Liver (tissue), 9 donors: ENCODE results near the gene GLP2R. TPM values are rescaled to one million over a fixed set of nuclear protein-coding genes. Genes with fewer than 3 reads are reported as not detected.

Source experiments
- DNase-seq: peaks from one replicate; pipeline ENCODE4 v3.0.0-alpha.2; 2017; ENCODE audit warnings: low spot score
- H3K27ac ChIP-seq, 2 donors: one replicate each; pipeline ENCODE4 v1.7.0; 2013; ENCODE audit warnings: inconsistent platforms in 2 of 2, low read length in 2 of 2, control low read depth in 1 of 2, low read depth in 1 of 2, mild to moderate bottlenecking in 1 of 2
- H3K27me3 ChIP-seq, 4 donors: one replicate each; pipeline versions ENCODE4 v1.6.1 to v1.7.0; 2013; ENCODE audit warnings: low read length in 3 of 4, inconsistent platforms in 1 of 4, mild to moderate bottlenecking in 1 of 4, moderate library complexity in 1 of 4; ENCODE audit not compliant: control insufficient read depth in 4 of 4, insufficient read depth in 4 of 4
- H3K36me3 ChIP-seq, 4 donors: one replicate each; pipeline versions ENCODE4 v1.6.1 to v1.7.0; 2013; ENCODE audit warnings: low read length in 3 of 4, mild to moderate bottlenecking in 3 of 4, low read depth in 1 of 4, moderate library complexity in 1 of 4; ENCODE audit not compliant: control insufficient read depth in 4 of 4, insufficient read depth in 3 of 4
- H3K4me1 ChIP-seq, 4 donors: one replicate each; pipeline versions ENCODE4 v1.6.1 to v1.7.0; 2013; ENCODE audit warnings: low read length in 3 of 4, mild to moderate bottlenecking in 3 of 4, moderate library complexity in 1 of 4; ENCODE audit not compliant: control insufficient read depth in 4 of 4, insufficient read depth in 4 of 4
- H3K4me3 ChIP-seq, 3 donors: one replicate each; pipeline versions ENCODE4 v1.6.1 to v1.7.0; 2013; ENCODE audit warnings: low read length in 3 of 3, control low read depth in 1 of 3, low read depth in 1 of 3, mild to moderate bottlenecking in 1 of 3
- H3K9ac ChIP-seq, 2 donors: one replicate each; pipeline ENCODE4 v1.7.0; 2013; ENCODE audit warnings: low read length in 2 of 2, mild to moderate bottlenecking in 2 of 2, moderate library complexity in 2 of 2, control low read depth in 1 of 2, low read depth in 1 of 2
- H3K9me3 ChIP-seq, 4 donors: one replicate each; pipeline versions ENCODE4 v1.6.1 to v1.7.0; 2013; ENCODE audit warnings: low read length in 3 of 4; ENCODE audit not compliant: control insufficient read depth in 4 of 4
- ATF3 ChIP-seq: IDR thresholded peaks from 2 replicates; pipeline ENCODE4 v1.6.1; 2016; ENCODE audit warnings: antibody characterized with exemption
- EGR1 ChIP-seq, 2 donors: IDR thresholded peaks; 2 replicates each; pipeline ENCODE4 v1.6.1; 2016 to 2018; ENCODE audit warnings: antibody characterized with exemption in 2 of 2, low read depth in 2 of 2
- FOXA1 ChIP-seq: IDR thresholded peaks from 2 replicates; pipeline ENCODE4 v1.6.1; 2016; ENCODE audit warnings: antibody characterized with exemption
- FOXA2 ChIP-seq: IDR thresholded peaks from 2 replicates; pipeline ENCODE4 v1.6.1; 2016; ENCODE audit warnings: antibody characterized with exemption
- GABPA ChIP-seq, 2 donors: IDR thresholded peaks in 1 of 2; conservative IDR thresholded peaks in 1 of 2; 2 replicates each; pipeline ENCODE4 v1.6.1; 2016; ENCODE audit warnings: antibody characterized with exemption in 2 of 2, mild to moderate bottlenecking in 1 of 2, moderate library complexity in 1 of 2
- HNF4A ChIP-seq, 2 donors: conservative IDR thresholded peaks; 2 replicates each; pipeline ENCODE4 v1.6.1; 2016; ENCODE audit warnings: antibody characterized with exemption in 2 of 2, mild to moderate bottlenecking in 2 of 2
- HNF4G ChIP-seq: IDR thresholded peaks from 2 replicates; pipeline ENCODE4 v1.6.1; 2016; ENCODE audit warnings: antibody characterized with exemption
- JUND ChIP-seq, 2 donors: IDR thresholded peaks; 2 replicates each; pipeline ENCODE4 v1.6.1; 2016; ENCODE audit warnings: antibody characterized with exemption in 2 of 2
- NR2F2 ChIP-seq: IDR thresholded peaks from 2 replicates; pipeline ENCODE4 v1.6.1; 2016; ENCODE audit warnings: antibody characterized with exemption
- RAD21 ChIP-seq, 2 donors: IDR thresholded peaks; 2 replicates each; pipeline ENCODE4 v1.6.1; 2016; ENCODE audit warnings: antibody characterized with exemption in 2 of 2, mild to moderate bottlenecking in 2 of 2
- REST ChIP-seq: IDR thresholded peaks from 2 replicates; pipeline ENCODE4 v1.6.1; 2016; ENCODE audit warnings: antibody characterized with exemption, mild to moderate bottlenecking
- SP1 ChIP-seq: IDR thresholded peaks from 2 replicates; pipeline ENCODE4 v1.6.1; 2018; ENCODE audit warnings: antibody characterized with exemption, mild to moderate bottlenecking
- TAF1 ChIP-seq: conservative IDR thresholded peaks from 2 replicates; pipeline ENCODE4 v1.6.1; 2016; ENCODE audit warnings: antibody characterized with exemption, mild to moderate bottlenecking
- YY1 ChIP-seq: IDR thresholded peaks from 2 replicates; pipeline ENCODE4 v1.6.1; 2016; ENCODE audit warnings: antibody characterized with exemption, mild to moderate bottlenecking
- WGBS: extraction: QIAGEN DNeasy Blood & Tissue Kit; methylation state at CpG from one replicate; pipeline ENCODE4 v1.1.7; 2013; 5-methylcytosine and 5-hydroxymethylcytosine counted together
- polyA plus RNA-seq, 2 donors: library from polyadenylated mRNA; stranded (reverse) in 1 of 2; unstranded in 1 of 2; fragments of 200-250 nt in 1 of 2; fragments of >200 nt in 1 of 2; fragmentation: Nextera tagmentation in 1 of 2; extraction: Ambion mirVana in 1 of 2; gene quantifications; one replicate each; pipeline versions ENCODE4 v1.2.1 to v1.2.3, GENCODE V29; 2013 to 2015
- total RNA-seq, 2 donors: library from RNA; depleted of rRNA; stranded (reverse); fragments of >200 nt; gene quantifications; one replicate each; pipeline ENCODE4 v1.2.3, GENCODE V29; 2014
- TF ChIP-seq, protein P1 (sequence below): IDR thresholded peaks from 2 replicates; pipeline ENCODE4 v1.6.1; 2016; ENCODE audit warnings: antibody characterized with exemption
- TF ChIP-seq, protein P2 (sequence below): fragments of 150-350 bp; IDR thresholded peaks from 2 replicates; pipeline ENCODE4 v1.5.1; 2017; ENCODE audit warnings: improper control_type of control experiment, low read depth, low read length; ENCODE audit not compliant: missing input control
- TF ChIP-seq, protein P3 (sequence below): IDR thresholded peaks from 2 replicates; pipeline ENCODE4 v1.6.1; 2016; ENCODE audit warnings: antibody characterized with exemption
- donor health status: healthy.
- donor health status: healthy.
- donor health status: healthy.
- donor health status: healthy.
- donor health status: healthy.

The GLP2R gene
- total and polyA plus RNA-seq, 4 donors: 0.39 to 1.4 (median 0.58) TPM

- Histone ChIP-seq H3K4me1 (no peaks in the 10 kb centered on the region), H3K9ac (no peak overlapping the region), H3K27me3 (no peaks in the 10 kb centered on the region), H3K4me3 (no peak overlapping the region), H3K36me3 (no peaks in the 10 kb centered on the region), H3K27ac (no peak overlapping the region), H3K9me3 (no peaks in the 10 kb centered on the region)
- WGBS: 72% methylated on average over 6 of the region's 6 CpGs
- TF ChIP-seq, protein P1, sequence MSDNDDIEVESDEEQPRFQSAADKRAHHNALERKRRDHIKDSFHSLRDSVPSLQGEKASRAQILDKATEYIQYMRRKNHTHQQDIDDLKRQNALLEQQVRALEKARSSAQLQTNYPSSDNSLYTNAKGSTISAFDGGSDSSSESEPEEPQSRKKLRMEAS: no peak
- TF ChIP-seq FOXA1 (no peak), TAF1 (no peak), RAD21 (IDR thresholded peaks at IDR 0.05) (no peak), FOXA2 (no peak), HNF4A (conservative IDR thresholded peaks at IDR 0.05) (no peak), HNF4G (no peak), YY1 (no peak), NR2F2 (no peak), EGR1 (IDR thresholded peaks at IDR 0.05; ENCODE audit: low read depth in 2 of 2) (no peak), REST (no peak), GABPA (IDR thresholded peaks at IDR 0.05 in 1 of 2, conservative IDR thresholded peaks at IDR 0.05 in 1 of 2) (no peak), JUND (IDR thresholded peaks at IDR 0.05) (no peak), SP1 (no peak)
- TF ChIP-seq, protein P2, sequence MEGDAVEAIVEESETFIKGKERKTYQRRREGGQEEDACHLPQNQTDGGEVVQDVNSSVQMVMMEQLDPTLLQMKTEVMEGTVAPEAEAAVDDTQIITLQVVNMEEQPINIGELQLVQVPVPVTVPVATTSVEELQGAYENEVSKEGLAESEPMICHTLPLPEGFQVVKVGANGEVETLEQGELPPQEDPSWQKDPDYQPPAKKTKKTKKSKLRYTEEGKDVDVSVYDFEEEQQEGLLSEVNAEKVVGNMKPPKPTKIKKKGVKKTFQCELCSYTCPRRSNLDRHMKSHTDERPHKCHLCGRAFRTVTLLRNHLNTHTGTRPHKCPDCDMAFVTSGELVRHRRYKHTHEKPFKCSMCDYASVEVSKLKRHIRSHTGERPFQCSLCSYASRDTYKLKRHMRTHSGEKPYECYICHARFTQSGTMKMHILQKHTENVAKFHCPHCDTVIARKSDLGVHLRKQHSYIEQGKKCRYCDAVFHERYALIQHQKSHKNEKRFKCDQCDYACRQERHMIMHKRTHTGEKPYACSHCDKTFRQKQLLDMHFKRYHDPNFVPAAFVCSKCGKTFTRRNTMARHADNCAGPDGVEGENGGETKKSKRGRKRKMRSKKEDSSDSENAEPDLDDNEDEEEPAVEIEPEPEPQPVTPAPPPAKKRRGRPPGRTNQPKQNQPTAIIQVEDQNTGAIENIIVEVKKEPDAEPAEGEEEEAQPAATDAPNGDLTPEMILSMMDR: no peak
- TF ChIP-seq, protein P3, sequence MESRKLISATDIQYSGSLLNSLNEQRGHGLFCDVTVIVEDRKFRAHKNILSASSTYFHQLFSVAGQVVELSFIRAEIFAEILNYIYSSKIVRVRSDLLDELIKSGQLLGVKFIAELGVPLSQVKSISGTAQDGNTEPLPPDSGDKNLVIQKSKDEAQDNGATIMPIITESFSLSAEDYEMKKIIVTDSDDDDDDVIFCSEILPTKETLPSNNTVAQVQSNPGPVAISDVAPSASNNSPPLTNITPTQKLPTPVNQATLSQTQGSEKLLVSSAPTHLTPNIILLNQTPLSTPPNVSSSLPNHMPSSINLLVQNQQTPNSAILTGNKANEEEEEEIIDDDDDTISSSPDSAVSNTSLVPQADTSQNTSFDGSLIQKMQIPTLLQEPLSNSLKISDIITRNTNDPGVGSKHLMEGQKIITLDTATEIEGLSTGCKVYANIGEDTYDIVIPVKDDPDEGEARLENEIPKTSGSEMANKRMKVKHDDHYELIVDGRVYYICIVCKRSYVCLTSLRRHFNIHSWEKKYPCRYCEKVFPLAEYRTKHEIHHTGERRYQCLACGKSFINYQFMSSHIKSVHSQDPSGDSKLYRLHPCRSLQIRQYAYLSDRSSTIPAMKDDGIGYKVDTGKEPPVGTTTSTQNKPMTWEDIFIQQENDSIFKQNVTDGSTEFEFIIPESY: no peak
- no peak for DNase-seq
These were observed 47.1 kb downstream of the GLP2R start for GRCh38 chr17:9872852-9873251.

- Histone ChIP-seq H3K9ac (no peak overlapping the region), H3K27me3 (peaks cover 0 to 2% (median 0%) of the 10 kb centered on the region in 4 donors), H3K27ac (no peak overlapping the region), H3K9me3 (no peaks in the 10 kb centered on the region), H3K4me3 (no peak overlapping the region), H3K4me1 (no peaks in the 10 kb centered on the region), H3K36me3 (no peaks in the 10 kb centered on the region)
- 56% methylated on average over 3 of the region's 3 CpGs for WGBS
- TF ChIP-seq HNF4G: no peak
- TF ChIP-seq, protein P3: no peak
- TF ChIP-seq ATF3: no peak
- no peak for TF ChIP-seq RAD21 (IDR thresholded peaks at IDR 0.05)
- no peak for TF ChIP-seq JUND (IDR thresholded peaks at IDR 0.05)
- DNase-seq: no peak
These were observed 49.0 kb downstream of the GLP2R start for GRCh38 chr17:9874722-9875121.
